RWPE2 (cell line): ENCODE measurements around the gene FKBP1A.
A peak's percentile ranks its signal among the peaks of the same experiment; 100 is the strongest.

Experiments
- ATAC-seq: fragments of 200-7000 bp; cut with Tn5 transposase; 3 replicates; pipeline ENCODE4 v1.9.1; 2021; ENCODE audit warnings: low read depth
- DNase-seq: peaks from one replicate; pipeline ENCODE4 v3.0.0-alpha.2; 2020; ENCODE audit warnings: low spot score
- H3K27ac ChIP-seq: fragments of 450-650 bp; 2 replicates; pipeline ENCODE4 v1.5.1; 2017; ENCODE audit warnings: mild to moderate bottlenecking; ENCODE audit not compliant: poor library complexity, severe bottlenecking
- H3K27me3 ChIP-seq: fragments of 250-450 bp; sonication (Bioruptor Pico); 2 replicates; pipeline ENCODE4 v1.5.1; 2021; ENCODE audit warnings: mild to moderate bottlenecking, moderate library complexity; ENCODE audit not compliant: insufficient read depth, poor library complexity, severe bottlenecking
- H3K36me3 ChIP-seq: fragments of 250-450 bp; sonication (Bioruptor Pico); 2 replicates; pipeline ENCODE4 v1.5.1; 2020; ENCODE audit warnings: low read depth, mild to moderate bottlenecking, moderate library complexity
- H3K4me1 ChIP-seq: fragments of 250-450 bp; sonication (Bioruptor Pico); 2 replicates; pipeline ENCODE4 v1.5.1; 2021; ENCODE audit warnings: mild to moderate bottlenecking, moderate library complexity; ENCODE audit not compliant: insufficient read depth, poor library complexity, severe bottlenecking
- H3K4me3 ChIP-seq: fragments of 250-450 bp; sonication (Bioruptor Pico); 2 replicates; pipeline ENCODE4 v1.5.1; 2021; ENCODE audit warnings: mild to moderate bottlenecking, moderate library complexity; ENCODE audit not compliant: severe bottlenecking
- H3K9me3 ChIP-seq: fragments of 250-450 bp; sonication (Bioruptor Pico); 2 replicates; pipeline ENCODE4 v1.5.1; 2021; ENCODE audit warnings: mild to moderate bottlenecking, moderate library complexity; ENCODE audit not compliant: severe bottlenecking
- CTCF ChIP-seq: fragments of 450-650 bp; IDR thresholded peaks from one replicate; pipeline ENCODE4 v1.5.1; 2017; ENCODE audit warnings: mild to moderate bottlenecking, moderate library complexity; ENCODE audit not compliant: poor library complexity, severe bottlenecking

The FKBP1A gene

GRCh38 chr20:1376408-1377270 is 16.2 kb downstream of the FKBP1A start:
- no peak overlapping the region for H3K4me3 ChIP-seq
- no peaks in the 10 kb centered on the region for H3K9me3 ChIP-seq
- DNase-seq (no peak), ATAC-seq (no peak)
- H3K36me3 ChIP-seq, result peaks cover 60% of the 10 kb centered on the region
- H3K27ac ChIP-seq, result peak overlapping the region; percentile 79
- TF ChIP-seq CTCF, result no peak
- no peaks in the 10 kb centered on the region for H3K27me3 ChIP-seq
- H3K4me1 ChIP-seq, result peaks cover 52% of the 10 kb centered on the region

GRCh38 chr20:1376007-1376406 is 16.8 kb downstream of the FKBP1A start:
- TF ChIP-seq CTCF, result no peak
- Histone ChIP-seq H3K4me3 (no peak overlapping the region), H3K27ac (peak overlapping the region; percentile 79), H3K4me1 (peaks cover 51% of the 10 kb centered on the region), H3K36me3 (peaks cover 66% of the 10 kb centered on the region), H3K27me3 (no peaks in the 10 kb centered on the region), H3K9me3 (no peaks in the 10 kb centered on the region)
- DNase-seq, result no peak
- ATAC-seq, result no peak

GRCh38 chr20:1375515-1375914 is 17.3 kb downstream of the FKBP1A start:
- TF ChIP-seq CTCF, result no peak
- Histone ChIP-seq H3K27ac (peak overlapping the region; percentile 79), H3K9me3 (no peaks in the 10 kb centered on the region), H3K4me1 (peaks cover 46% of the 10 kb centered on the region), H3K4me3 (no peak overlapping the region), H3K27me3 (no peaks in the 10 kb centered on the region), H3K36me3 (peaks cover 67% of the 10 kb centered on the region)
- no peak for DNase-seq
- peak; percentile 51 for ATAC-seq

- Histone ChIP-seq H3K27me3 (no peaks in the 10 kb centered on the region), H3K9me3 (no peaks in the 10 kb centered on the region), H3K4me1 (peaks cover 41% of the 10 kb centered on the region), H3K27ac (no peak overlapping the region), H3K36me3 (peaks cover 74% of the 10 kb centered on the region), H3K4me3 (no peak overlapping the region)
- DNase-seq (no peak), ATAC-seq (no peak)
- TF ChIP-seq CTCF, result no peak
These were observed 18.6 kb downstream of the FKBP1A start for GRCh38 chr20:1374246-1374645.

- H3K27ac ChIP-seq, result no peak overlapping the region
- no peaks in the 10 kb centered on the region for H3K27me3 ChIP-seq
- TF ChIP-seq CTCF, result no peak
- no peaks in the 10 kb centered on the region for H3K9me3 ChIP-seq
- peaks cover 38% of the 10 kb centered on the region for H3K4me1 ChIP-seq
- DNase-seq (no peak), ATAC-seq (no peak)
- H3K36me3 ChIP-seq, result peaks cover 77% of the 10 kb centered on the region
- no peak overlapping the region for H3K4me3 ChIP-seq
These were observed 19.2 kb downstream of the FKBP1A start for GRCh38 chr20:1373614-1374013.
